Calu3 (cell line): ENCODE data around the gene DHX15. TPM values are rescaled to one million over a fixed set of nuclear protein-coding genes. Genes with fewer than 3 reads are reported as not detected.

Experiments
- BruUV-seq: library from RNA; stranded (reverse); fragments of 400-500 nt; replicated peaks from 2 replicates; lab custom pipeline; 2021; lab: Mats Ljungman, UMichigan
- CTCF ChIA-PET: fragments of 300-600 bp; sonication (Branson Sonifier 250); formaldehyde crosslinking; loops from one replicate; lab custom pipeline; 2022; ENCODE audit warnings: antibody characterized with exemption; lab: Charles Lee
- DNase-seq: peaks from one replicate; pipeline ENCODE4 v3.0.0; 2022
- H3K27ac Mint-ChIP-seq: one replicate; pipeline ENCODE4 v1.8.0; 2022; ENCODE audit warnings: mixed read lengths; ENCODE audit not compliant: unreplicated experiment
- H3K27me3 Mint-ChIP-seq: one replicate; pipeline ENCODE4 v1.8.0; 2022; ENCODE audit warnings: mixed read lengths; ENCODE audit not compliant: unreplicated experiment
- H3K36me3 Mint-ChIP-seq: one replicate; pipeline ENCODE4 v1.8.0; 2022; ENCODE audit warnings: mild to moderate bottlenecking, moderate library complexity, mixed read lengths; ENCODE audit not compliant: insufficient read depth, unreplicated experiment
- H3K4me1 Mint-ChIP-seq: one replicate; pipeline ENCODE4 v1.8.0; 2022; ENCODE audit warnings: mild to moderate bottlenecking, low read depth, mixed read lengths; ENCODE audit not compliant: unreplicated experiment
- H3K4me3 Mint-ChIP-seq: one replicate; pipeline ENCODE4 v1.8.0; 2022; ENCODE audit warnings: mild to moderate bottlenecking, low read depth, moderate library complexity, mixed read lengths; ENCODE audit not compliant: unreplicated experiment
- H3K9me3 Mint-ChIP-seq: one replicate; pipeline ENCODE4 v1.8.0; 2022; ENCODE audit warnings: low read depth, mixed read lengths; ENCODE audit not compliant: unreplicated experiment
- intact Hi-C: fragments of 100-400 bp; cut with micrococcal nuclease; formaldehyde crosslinking; loops from one replicate; pipeline ENCODE4 v1.10.0; 2022; ENCODE audit not compliant: unreplicated experiment
- total RNA-seq: library from RNA; stranded (reverse); gene quantifications from 2 replicates; pipeline ENCODE4 v1.2.3, GENCODE V29; 2022
- TF ChIP-seq, protein P1 (sequence below): fragments of 200-600 bp; IDR thresholded peaks from one replicate; pipeline ENCODE4 v1.8.0; 2022; ENCODE audit warnings: antibody characterized with exemption; ENCODE audit not compliant: unreplicated experiment

Gene DHX15
- total RNA-seq, 1 experiment from 2014 or later = 169 TPM

DNA sequence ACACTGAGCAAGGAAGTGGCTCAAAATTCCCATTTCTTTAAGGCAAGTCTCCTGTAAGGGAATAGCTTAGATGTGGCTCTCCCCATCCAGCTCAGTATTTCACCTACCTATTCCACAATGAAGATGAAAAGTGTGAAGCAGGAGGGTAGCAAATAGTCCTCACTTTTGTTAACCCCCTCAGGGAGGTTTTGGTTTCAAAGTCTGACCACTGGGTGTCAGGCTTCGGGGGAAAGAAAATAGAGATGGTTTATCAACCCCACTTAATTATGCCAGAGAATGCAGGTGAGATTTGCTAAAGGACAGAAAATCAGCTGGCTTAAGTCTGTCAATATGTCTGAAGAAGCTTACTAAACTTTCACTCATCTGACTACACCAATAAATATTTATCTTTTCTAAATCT lies 69.5 kb downstream of the DHX15 start:
- TF ChIP-seq, protein P1, sequence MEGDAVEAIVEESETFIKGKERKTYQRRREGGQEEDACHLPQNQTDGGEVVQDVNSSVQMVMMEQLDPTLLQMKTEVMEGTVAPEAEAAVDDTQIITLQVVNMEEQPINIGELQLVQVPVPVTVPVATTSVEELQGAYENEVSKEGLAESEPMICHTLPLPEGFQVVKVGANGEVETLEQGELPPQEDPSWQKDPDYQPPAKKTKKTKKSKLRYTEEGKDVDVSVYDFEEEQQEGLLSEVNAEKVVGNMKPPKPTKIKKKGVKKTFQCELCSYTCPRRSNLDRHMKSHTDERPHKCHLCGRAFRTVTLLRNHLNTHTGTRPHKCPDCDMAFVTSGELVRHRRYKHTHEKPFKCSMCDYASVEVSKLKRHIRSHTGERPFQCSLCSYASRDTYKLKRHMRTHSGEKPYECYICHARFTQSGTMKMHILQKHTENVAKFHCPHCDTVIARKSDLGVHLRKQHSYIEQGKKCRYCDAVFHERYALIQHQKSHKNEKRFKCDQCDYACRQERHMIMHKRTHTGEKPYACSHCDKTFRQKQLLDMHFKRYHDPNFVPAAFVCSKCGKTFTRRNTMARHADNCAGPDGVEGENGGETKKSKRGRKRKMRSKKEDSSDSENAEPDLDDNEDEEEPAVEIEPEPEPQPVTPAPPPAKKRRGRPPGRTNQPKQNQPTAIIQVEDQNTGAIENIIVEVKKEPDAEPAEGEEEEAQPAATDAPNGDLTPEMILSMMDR = no peak
- Mint-ChIP-seq H3K4me3 (no peak overlapping the region), H3K9me3 (no peaks in the 10 kb centered on the region), H3K36me3 (peaks cover 30% of the 10 kb centered on the region), H3K4me1 (peaks cover 4% of the 10 kb centered on the region), H3K27ac (no peak overlapping the region), H3K27me3 (no peaks in the 10 kb centered on the region)
- BruUV-seq = no TSS peak
- no peak for DNase-seq
- CTCF ChIA-PET = no interaction called here
- intact Hi-C loops = no loop called here

DNA sequence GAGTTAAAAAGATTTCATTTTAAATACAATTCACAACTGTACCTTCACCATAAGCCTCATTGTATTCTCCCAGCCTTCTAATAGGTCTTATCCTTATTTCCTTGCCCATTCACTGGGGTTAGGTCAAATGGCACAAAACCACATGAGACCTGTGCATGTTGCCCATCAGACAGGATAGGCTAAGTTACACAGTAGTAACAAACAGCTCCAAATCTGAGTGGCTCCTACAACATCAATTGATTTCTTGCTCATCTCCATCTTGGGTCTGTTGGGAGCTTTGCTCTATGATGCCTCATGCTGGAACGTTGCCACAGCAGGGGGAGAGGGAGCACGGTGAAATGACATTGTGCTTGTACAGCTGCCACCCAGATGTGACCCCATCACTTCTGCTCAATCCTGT lies 70.6 kb downstream of the DHX15 start:
- Mint-ChIP-seq H3K27me3 (no peaks in the 10 kb centered on the region), H3K9me3 (no peaks in the 10 kb centered on the region), H3K4me3 (no peak overlapping the region), H3K4me1 (no peaks in the 10 kb centered on the region), H3K27ac (no peak overlapping the region), H3K36me3 (peaks cover 35% of the 10 kb centered on the region)
- CTCF ChIA-PET = no interaction called here
- DNase-seq = no peak
- TF ChIP-seq, protein P1 = no peak
- BruUV-seq = no TSS peak
- intact Hi-C loops = no loop called here

DNA sequence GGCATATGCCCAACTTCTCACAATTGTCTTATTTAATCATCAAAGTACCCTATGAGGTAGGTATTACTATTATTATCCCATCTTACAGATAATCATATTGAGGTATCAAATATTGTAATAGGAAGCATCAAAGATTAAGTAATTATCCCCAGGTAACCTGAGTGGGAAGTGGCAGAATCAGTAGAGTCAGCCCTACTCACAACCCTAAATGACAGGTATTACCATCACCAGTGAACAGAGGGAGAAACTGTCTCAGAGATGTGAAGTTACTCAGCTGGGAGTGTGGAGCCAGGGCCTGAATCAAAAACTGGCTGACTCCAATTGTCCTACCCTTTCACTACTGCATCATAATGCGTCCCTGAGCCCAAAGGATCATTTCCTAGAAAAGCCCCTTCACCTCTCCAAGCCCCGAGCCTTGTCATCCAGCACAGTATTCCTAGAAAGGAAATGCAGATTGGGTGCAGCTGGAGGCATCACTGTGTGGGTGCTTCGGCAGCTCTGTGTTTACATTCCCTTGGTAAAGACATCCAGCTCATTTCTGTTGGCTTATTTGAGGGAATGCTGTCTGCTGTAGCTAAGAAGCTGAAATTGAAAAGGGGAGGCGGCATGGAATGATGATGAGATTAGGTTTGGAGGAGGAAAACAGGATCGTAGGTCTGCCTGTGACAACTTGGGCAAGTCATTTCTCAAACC lies 72.8 kb downstream of the DHX15 start:
- Mint-ChIP-seq H3K27me3 (no peaks in the 10 kb centered on the region), H3K4me1 (no peaks in the 10 kb centered on the region), H3K36me3 (peaks cover 38% of the 10 kb centered on the region), H3K9me3 (no peaks in the 10 kb centered on the region), H3K27ac (no peak overlapping the region), H3K4me3 (no peak overlapping the region)
- DNase-seq = no peak
- TF ChIP-seq, protein P1 = no peak
- CTCF ChIA-PET = no interaction called here
- intact Hi-C loops = no loop called here
- BruUV-seq = no TSS peak

DNA sequence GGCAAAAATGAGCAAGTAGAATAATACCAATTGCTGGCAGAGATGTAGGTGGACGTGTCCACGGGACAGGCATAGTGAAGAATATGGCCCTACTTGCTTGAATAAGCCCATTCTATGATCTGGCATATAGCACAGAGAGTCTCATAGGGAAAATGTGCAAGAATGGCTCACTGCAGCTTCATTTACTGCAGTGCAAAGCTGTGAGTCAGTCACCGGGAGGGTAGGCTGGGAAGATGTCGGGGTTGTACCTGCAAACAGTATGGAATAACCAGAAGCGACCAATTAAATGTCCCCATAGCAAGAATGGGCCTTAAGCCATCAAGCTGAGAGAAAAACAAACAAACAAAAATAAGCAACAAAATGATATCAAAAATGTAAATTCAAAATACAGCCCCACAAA lies 74.3 kb downstream of the DHX15 start:
- Mint-ChIP-seq H3K27ac (no peak overlapping the region), H3K27me3 (no peaks in the 10 kb centered on the region), H3K9me3 (no peaks in the 10 kb centered on the region), H3K4me3 (no peak overlapping the region), H3K4me1 (no peaks in the 10 kb centered on the region), H3K36me3 (peaks cover 29% of the 10 kb centered on the region)
- CTCF ChIA-PET = no interaction called here
- intact Hi-C loops = no loop called here
- TF ChIP-seq, protein P1 = no peak
- BruUV-seq = no TSS peak
- no peak for DNase-seq
